GOT3 (cell line): ENCODE data around the gene CD6.
"Not testable (repeated sequence)": the region's sequence is repeated elsewhere in the genome, so short reads cannot be mapped to it uniquely, and the experiment has no call there.

Experiments used
- DNase-seq: peaks from one replicate; lab custom pipeline; 2025; ENCODE audit warnings: mixed read lengths; lab: John Stamatoyannopoulos, UW

CD6 gene

DNA sequence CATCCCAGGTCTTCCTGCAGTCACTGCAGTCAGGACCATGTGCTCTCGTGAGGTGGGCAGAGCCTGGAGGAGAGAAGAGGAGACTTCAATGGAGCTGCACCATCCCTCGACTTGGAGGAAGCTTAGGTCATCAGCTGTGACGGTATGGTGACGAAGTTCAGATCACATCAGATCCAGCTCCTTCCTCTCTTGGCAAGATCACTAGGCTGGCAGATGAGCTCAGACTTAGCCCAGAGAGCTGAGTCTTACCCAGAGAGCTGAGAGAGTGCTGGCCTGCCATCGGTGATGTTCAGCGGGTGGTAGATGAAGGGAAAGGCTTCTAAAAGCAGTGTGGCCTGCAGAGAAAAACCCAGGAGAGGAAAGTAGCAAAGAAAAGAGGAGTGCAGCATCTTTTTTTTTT, 17.7 kb upstream of the CD6 start:
- no peak for DNase-seq

GRCh38 chr11:60954421-60954820, 17.1 kb upstream of the CD6 start:
- no peak for DNase-seq

GRCh38 chr11:60955571-60955970, 15.9 kb upstream of the CD6 start:
- no peak for DNase-seq

- no peak for DNase-seq
These were observed 14.3 kb upstream of the CD6 start for GRCh38 chr11:60957188-60957587.

- no peak for DNase-seq
These were observed 12.0 kb upstream of the CD6 start for GRCh38 chr11:60959431-60959830.

DNA sequence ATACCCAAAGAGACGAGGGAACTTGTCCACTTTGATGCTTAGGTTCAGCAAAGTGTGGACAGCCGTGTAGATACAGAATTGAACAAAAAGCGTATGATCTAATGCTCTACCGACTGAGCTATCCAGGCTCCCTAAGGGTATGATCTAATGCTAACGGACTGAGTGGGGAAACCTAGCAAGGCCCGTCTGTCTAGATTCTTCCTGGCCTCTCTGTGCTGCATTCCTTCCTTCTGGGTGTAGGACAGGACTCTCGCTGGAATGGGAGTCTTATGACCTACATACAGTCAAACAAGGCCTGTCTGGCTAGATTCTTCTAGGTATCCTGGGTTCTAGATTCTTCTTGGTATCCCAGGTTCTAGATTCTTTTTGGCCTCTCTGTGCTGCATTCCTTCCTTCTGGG, 11.1 kb upstream of the CD6 start:
- DNase-seq, result no peak

GRCh38 chr11:60964801-60965200, 6.7 kb upstream of the CD6 start:
- no peak for DNase-seq

GRCh38 chr11:60966890-60967289, 4.6 kb upstream of the CD6 start:
- no peak for DNase-seq

- DNase-seq, result no peak
These were observed 3.3 kb upstream of the CD6 start for GRCh38 chr11:60968223-60968622.

GRCh38 chr11:60970369-60970774, 1.1 kb upstream of the CD6 start:
- DNase-seq, result no peak

DNA sequence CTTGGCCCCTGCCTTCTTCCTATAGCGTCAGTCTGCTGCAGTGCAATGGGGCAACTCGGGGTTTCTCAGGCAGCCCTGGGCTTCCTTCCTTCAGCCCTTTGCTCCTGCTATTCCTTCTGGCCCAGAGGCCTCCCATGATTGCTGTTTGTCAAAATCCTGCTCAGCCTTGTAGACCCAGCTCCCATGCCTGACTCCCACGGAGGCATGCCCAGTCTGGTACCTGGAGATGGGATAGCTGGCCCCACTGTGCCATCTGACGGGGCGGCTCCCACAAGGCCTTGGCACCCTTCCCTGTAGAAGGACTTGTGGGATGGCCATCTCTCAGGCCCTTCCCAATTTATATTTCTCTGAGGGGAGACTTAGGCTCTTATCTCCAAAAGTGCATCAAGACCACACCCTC, 590 bp upstream of the CD6 start:
- no peak for DNase-seq

- DNase-seq, result no peak
These were observed 926 bp downstream of the CD6 start for GRCh38 chr11:60972182-60973030.

DNA sequence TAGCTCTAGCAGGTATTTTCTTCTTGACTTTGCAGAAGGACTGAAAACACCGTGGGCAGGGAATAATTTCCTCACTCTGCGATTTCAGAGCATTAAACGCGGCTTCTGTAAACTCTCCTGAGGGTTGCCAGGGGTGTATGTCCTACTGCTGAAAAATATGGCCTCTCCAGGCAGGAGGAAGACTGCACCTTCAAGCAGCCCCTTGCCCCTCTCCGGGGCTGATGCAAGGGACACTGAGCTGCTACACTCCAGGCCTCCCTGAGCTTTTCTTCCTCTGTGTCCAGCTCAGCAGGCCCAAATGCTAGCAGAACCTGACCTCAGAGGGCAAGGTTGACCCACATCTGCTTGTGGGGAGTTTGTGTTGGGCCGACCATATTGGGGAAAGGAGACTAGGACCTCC, 2.2 kb downstream of the CD6 start:
- DNase-seq, result no peak

GRCh38 chr11:60974316-60974715, 2.8 kb downstream of the CD6 start:
- DNase-seq, result not testable (repeated sequence)

DNA sequence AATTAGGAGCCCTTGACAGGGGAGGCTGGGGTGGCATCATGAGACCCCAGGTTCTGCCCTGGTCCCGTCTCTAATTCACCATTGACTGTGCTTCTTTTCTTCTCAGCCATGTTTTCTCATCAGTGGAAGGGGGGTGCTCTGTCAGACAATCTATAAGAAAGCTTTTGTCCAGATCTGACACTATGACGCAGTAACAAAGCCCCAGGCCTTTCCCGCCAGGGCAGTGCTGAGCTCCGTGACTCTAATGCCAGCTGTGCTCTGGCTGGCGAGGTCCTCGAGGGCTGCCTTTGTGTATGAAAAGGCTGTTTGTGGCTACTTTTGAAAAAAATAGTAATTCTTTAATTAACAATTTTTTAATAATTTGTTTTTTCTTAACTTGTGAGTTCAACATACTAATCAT, 3.2 kb downstream of the CD6 start:
- DNase-seq, result no peak

- DNase-seq, result no peak
These were observed 5.7 kb downstream of the CD6 start for GRCh38 chr11:60977224-60977623.

- DNase-seq, result no peak
These were observed 6.4 kb downstream of the CD6 start for GRCh38 chr11:60977836-60978235.

GRCh38 chr11:60978546-60979380, 7.3 kb downstream of the CD6 start:
- no peak for DNase-seq

- no peak for DNase-seq
These were observed 10.0 kb downstream of the CD6 start for GRCh38 chr11:60981515-60981914.

DNA sequence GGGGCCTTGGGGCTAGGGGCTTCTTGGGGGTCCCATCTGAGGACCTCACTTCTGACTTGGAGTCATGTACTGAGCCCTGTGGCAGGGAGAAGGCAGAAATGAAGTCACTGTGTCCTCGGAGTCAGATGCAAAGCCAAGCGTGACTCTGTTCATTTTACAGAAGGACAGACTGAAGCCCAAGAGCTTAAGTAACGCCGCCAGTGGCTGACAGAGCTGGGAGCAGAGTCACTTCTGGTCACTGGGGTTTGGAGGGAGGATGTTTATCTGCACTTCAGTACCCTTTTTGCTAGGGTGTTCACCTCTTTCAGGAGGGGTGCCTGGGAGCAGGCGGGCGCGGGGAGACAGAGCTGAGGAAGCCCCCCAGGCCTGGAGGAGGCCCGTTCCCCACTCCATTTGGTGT, 10.7 kb downstream of the CD6 start:
- DNase-seq, result no peak

DNA sequence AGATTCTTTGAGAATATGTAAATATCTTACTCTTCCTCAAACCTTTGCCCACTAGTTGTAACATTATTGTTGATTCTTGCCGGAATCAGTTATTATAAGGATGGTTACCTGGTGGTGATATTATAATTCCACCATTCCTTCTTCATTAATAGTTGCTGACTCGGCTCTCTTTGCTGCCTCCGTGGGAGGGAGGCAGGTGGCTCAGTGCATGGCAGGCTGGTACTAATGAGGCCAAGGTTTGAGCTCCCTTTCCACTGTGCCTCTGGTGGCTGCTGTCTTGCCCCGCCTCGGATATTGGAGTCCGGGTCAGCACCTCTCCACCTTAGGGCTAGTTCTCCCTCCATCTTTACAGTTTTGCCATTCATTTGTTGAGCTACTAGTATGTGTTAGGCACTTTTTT, 12.7 kb downstream of the CD6 start:
- DNase-seq, result no peak

DNA sequence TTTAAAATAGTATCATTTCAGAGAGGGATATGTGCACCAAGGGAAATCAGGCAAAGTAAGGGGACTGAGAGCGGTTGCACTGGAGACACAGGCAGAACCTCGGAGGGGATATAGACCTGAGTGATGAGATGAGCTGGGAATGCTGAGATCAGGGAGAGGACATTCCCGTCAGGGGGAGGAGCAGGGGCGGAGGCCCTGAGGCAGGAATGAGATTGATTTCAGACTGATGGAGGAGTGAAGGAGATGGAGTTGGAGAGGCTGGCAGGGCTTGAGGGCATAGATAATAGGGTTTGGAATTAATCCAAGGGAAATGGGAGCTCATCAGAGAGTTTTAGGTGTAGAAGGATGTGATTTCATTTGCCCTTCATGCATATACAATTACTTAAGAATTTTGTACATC, 13.2 kb downstream of the CD6 start:
- no peak for DNase-seq

DNA sequence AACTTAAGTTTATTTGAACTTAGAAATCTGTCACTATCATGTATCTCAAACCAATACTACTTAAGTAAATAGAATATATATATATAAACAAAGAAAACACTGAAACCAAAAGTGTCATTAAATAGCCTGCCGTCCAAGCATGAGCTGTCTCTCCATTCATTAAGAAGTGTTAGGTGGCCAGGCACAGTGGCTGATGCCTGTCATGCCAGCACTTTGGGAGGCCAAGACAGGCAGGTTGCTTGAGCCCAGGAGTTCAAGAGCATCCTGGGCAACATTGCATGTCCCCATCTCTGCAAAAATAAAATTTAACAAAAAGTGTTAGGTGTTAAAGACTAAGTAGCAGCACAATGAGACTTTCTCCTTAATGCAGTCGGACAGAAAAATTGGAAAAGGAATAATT, 14.0 kb downstream of the CD6 start:
- DNase-seq, result no peak
